HG03280 (cell line): ENCODE measurements around the gene MT1E.
"Not testable (repeated sequence)": the region's sequence is repeated elsewhere in the genome, so short reads cannot be mapped to it uniquely, and the experiment has no call there.

Experiments
- ATAC-seq: cut with Tn5 transposase; IDR thresholded peaks from one replicate; pipeline ENCODE4 v1.9.1; 2021; ENCODE audit warnings: mild to moderate bottlenecking, moderate library complexity; ENCODE audit not compliant: unreplicated experiment

MT1E gene

GRCh38 chr16:56669005-56669839 is 43.6 kb downstream of the MT1E start, which contains the start of gene MT1H:
MT1H (plus strand) TSS chr16:56669814; CDS start chr16:56669885, 71 bp downstream.
- no peak for ATAC-seq

GRCh38 chr16:56669840-56670619 is 44.4 kb downstream of the MT1E start:
- no peak for ATAC-seq

GRCh38 chr16:56670620-56670934 is 45.0 kb downstream of the MT1E start:
- no peak for ATAC-seq

- ATAC-seq, result not testable (repeated sequence)
Measured at GRCh38 chr16:56671691-56672090, 46.1 kb downstream of the MT1E start.

- not testable (repeated sequence) for ATAC-seq
Measured at GRCh38 chr16:56672171-56672570, 46.6 kb downstream of the MT1E start.

- no peak for ATAC-seq
Measured at GRCh38 chr16:56672761-56673536, 47.4 kb downstream of the MT1E start.

- ATAC-seq, result no peak
Measured at GRCh38 chr16:56673921-56674320, 48.3 kb downstream of the MT1E start.

GRCh38 chr16:56674570-56674969 is 49.0 kb downstream of the MT1E start:
- ATAC-seq, result not testable (repeated sequence)

GRCh38 chr16:56675685-56676210 is 50.2 kb downstream of the MT1E start:
- ATAC-seq, result no peak
